ENCODE measurements around the gene OR1L6.

Gene OR1L6

GRCh38 chr9:122791872-122792669 is 50.0 kb downstream of the OR1L6 start:
- H3K27me3 ChIP-seq (ENCODE audit: insufficient read depth, low read depth) = no peaks in the 10 kb centered on the region
- H4K20me1 ChIP-seq (ENCODE audit: insufficient read depth) = no peaks in the 10 kb centered on the region
- H3K27ac ChIP-seq = no peak overlapping the region
- no peaks in the 10 kb centered on the region for H3K79me2 ChIP-seq (ENCODE audit: insufficient read depth, low read depth)
- no peak overlapping the region for H3K4me3 ChIP-seq (IDR thresholded peaks at IDR 0.05; ENCODE audit: insufficient read depth, low read depth, low read length)
- H3K9ac ChIP-seq = no peak overlapping the region
- H3K4me1 ChIP-seq (ENCODE audit: low read depth, poor library complexity, severe bottlenecking) = peaks cover 8% of the 10 kb centered on the region
- H3K4me2 ChIP-seq = no peak overlapping the region
- H2AFZ ChIP-seq (ENCODE audit: low read depth) = no peak overlapping the region
- H3K36me3 ChIP-seq (ENCODE audit: insufficient read depth) = no peaks in the 10 kb centered on the region
- TF ChIP-seq CTCF (conservative IDR thresholded peaks at IDR 0.05; ENCODE audit: low read depth, low read length) = no peak

DNA sequence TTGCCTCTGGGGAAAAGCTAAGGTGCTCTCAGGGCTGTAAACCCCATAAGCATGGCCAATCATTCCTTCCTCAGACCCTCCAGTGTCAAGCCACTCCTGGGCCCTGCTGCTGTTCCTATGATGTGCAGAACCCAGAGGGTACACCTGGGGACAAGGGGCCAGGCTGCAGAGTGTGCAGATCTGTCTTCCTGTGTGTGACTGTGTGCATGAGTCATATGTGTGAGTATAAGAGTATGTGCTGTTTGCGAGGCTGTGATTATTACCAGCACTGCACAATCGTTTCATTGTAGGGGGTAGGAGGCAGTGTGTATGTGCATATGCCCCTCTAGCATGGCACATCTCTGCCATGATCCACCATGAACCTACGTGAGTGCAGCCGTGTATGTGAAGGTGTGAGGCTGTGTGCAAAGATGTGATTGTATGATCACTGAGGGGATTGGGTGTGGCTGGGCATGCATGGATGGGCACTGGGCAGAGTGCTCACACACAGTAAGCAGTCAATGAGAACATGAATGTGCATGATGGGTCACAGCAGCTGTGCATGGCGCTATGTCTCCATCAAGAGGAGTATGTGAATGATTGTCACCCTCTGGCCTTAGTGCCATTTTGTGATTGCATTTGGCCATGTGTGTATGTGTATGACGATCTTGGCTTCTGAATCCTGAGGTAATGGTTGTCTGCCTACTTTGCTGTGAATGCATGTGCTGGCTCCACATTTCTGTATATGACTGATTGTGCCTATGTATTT is 55.4 kb downstream of the OR1L6 start:
- H3K4me3 ChIP-seq (IDR thresholded peaks at IDR 0.05; ENCODE audit: insufficient read depth, low read depth, low read length) = no peak overlapping the region
- no peak overlapping the region for H2AFZ ChIP-seq (ENCODE audit: low read depth)
- TF ChIP-seq CTCF (conservative IDR thresholded peaks at IDR 0.05; ENCODE audit: low read depth, low read length) = no peak
- H4K20me1 ChIP-seq (ENCODE audit: insufficient read depth) = no peaks in the 10 kb centered on the region
- H3K9ac ChIP-seq = no peak overlapping the region
- H3K36me3 ChIP-seq (ENCODE audit: insufficient read depth) = no peaks in the 10 kb centered on the region
- H3K27me3 ChIP-seq (ENCODE audit: insufficient read depth, low read depth) = no peaks in the 10 kb centered on the region
- H3K4me2 ChIP-seq = no peak overlapping the region
- no peaks in the 10 kb centered on the region for H3K79me2 ChIP-seq (ENCODE audit: insufficient read depth, low read depth)
- peaks cover 2% of the 10 kb centered on the region for H3K4me1 ChIP-seq (ENCODE audit: low read depth, poor library complexity, severe bottlenecking)
- H3K27ac ChIP-seq = no peak overlapping the region

All from KMS-11 (cell line).